Kidney (tissue), 14 donors: Measurements from ENCODE around the gene UBXN6. TPM values are rescaled to one million over a fixed set of nuclear protein-coding genes. Genes with fewer than 3 reads are reported as not detected.

Experiments
- DNase-seq, 5 donors: peaks; one replicate each; pipeline ENCODE4 v3.0.0-alpha.2; 2013 to 2020
- FAIRE-seq: peaks from 2 replicates; lab custom pipeline; 2012; peaks lifted over from hg19 to GRCh38; lab: Jason Lieb, UNC
- H3K27ac ChIP-seq, 2 donors: one replicate each; pipeline ENCODE4 v1.7.0; 2013; ENCODE audit warnings: low read depth in 2 of 2, low read length in 2 of 2, inconsistent platforms in 1 of 2
- H3K27me3 ChIP-seq: one replicate; pipeline ENCODE4 v1.7.1; 2013; ENCODE audit warnings: low read length, inconsistent platforms; ENCODE audit not compliant: control insufficient read depth, insufficient read depth
- H3K36me3 ChIP-seq, 3 donors: one replicate each; pipeline versions ENCODE4 v1.7.0 to v1.7.1; 2013; ENCODE audit warnings: low read length in 3 of 3, control low read depth in 1 of 3, inconsistent platforms in 1 of 3; ENCODE audit not compliant: insufficient read depth in 3 of 3, control insufficient read depth in 2 of 3
- H3K4me1 ChIP-seq, 3 donors: one replicate each; pipeline versions ENCODE4 v1.7.0 to v1.7.1; 2013; ENCODE audit warnings: low read length in 3 of 3, inconsistent platforms in 1 of 3, low read depth in 1 of 3; ENCODE audit not compliant: control insufficient read depth in 2 of 3, insufficient read depth in 2 of 3
- H3K4me3 ChIP-seq, 3 donors: one replicate each; pipeline versions ENCODE4 v1.7.0 to v1.8.1; 2013; ENCODE audit warnings: low read length in 3 of 3, control low read depth in 1 of 3, inconsistent platforms in 1 of 3
- H3K9ac ChIP-seq, 3 donors: one replicate each; pipeline versions ENCODE4 v1.7.0 to v1.7.1; 2013; ENCODE audit warnings: low read length in 3 of 3, control low read depth in 1 of 3, inconsistent platforms in 1 of 3
- H3K9me3 ChIP-seq, 3 donors: one replicate each; pipeline versions ENCODE4 v1.7.0 to v1.7.1; 2013; ENCODE audit warnings: low read length in 3 of 3, control low read depth in 1 of 3, inconsistent platforms in 1 of 3; ENCODE audit not compliant: control insufficient read depth in 2 of 3, insufficient read depth in 1 of 3
- CTCF ChIP-seq: IDR thresholded peaks from 3 replicates; pipeline ENCODE4 v1.5.1; 2012; ENCODE audit warnings: mild to moderate bottlenecking, moderate library complexity, borderline replicate concordance; ENCODE audit not compliant: insufficient read depth; ENCODE audit errors: extremely low read depth
- intact Hi-C: fragments of 100-400 bp; cut with DNase I; formaldehyde crosslinking; loops from one replicate; pipeline ENCODE4 v1.11.1; 2022
- polyA plus RNA-seq: library from polyadenylated mRNA; stranded (reverse); fragments of 350-450 nt; fragmentation: Illumina TruSeq; extraction: RNeasy Lipid Tissue Mini Kit (QIAGEN cat#74804); gene quantifications from one replicate; pipeline ENCODE4 v1.2.3, GENCODE V29; 2014; ENCODE audit warnings: low read depth, low replicate concordance; ENCODE audit not compliant: insufficient read depth
- total RNA-seq: library from RNA; stranded (reverse); fragmentation: NEBNext Ultra II Directional; extraction: Animal tissue kit (Norgen Biotek cat#: 25700); gene quantifications from one replicate; pipeline ENCODE4 v1.2.1, GENCODE V29; 2021
- donor health status: control.
- donor health status: control.
- donor health status: control.
- donor health status: control.
- donor health status: control.
- donor health status: DM: yes; HTN: yes; CAD: no.
- donor health status: Normal renal cell carcinoma (clear cell type).

The UBXN6 gene
- total and polyA plus RNA-seq, 2 donors from 2014 or later, result 110 to 177 TPM

- no peaks in the 10 kb centered on the region for H3K27me3 ChIP-seq
- TF ChIP-seq CTCF, result no peak
- DNase-seq (no peak), FAIRE-seq (no peak)
- intact Hi-C loops, result no loop called here
- no peak overlapping the region for H3K4me3 ChIP-seq
- H3K9me3 ChIP-seq, result no peaks in the 10 kb centered on the region
- no peaks in the 10 kb centered on the region for H3K4me1 ChIP-seq
- no peak overlapping the region for H3K27ac ChIP-seq
- H3K36me3 ChIP-seq, result peaks cover 0 to 2% (median 0%) of the 10 kb centered on the region in 3 donors
- no peak overlapping the region for H3K9ac ChIP-seq
These were observed 46.7 kb upstream of the UBXN6 start for GRCh38 chr19:4504297-4504701.

- Histone ChIP-seq H3K4me1 (no peaks in the 10 kb centered on the region), H3K9ac (no peak overlapping the region), H3K9me3 (no peaks in the 10 kb centered on the region), H3K4me3 (no peak overlapping the region), H3K36me3 (peaks cover 0 to 2% (median 0%) of the 10 kb centered on the region in 3 donors), H3K27me3 (no peaks in the 10 kb centered on the region), H3K27ac (no peak overlapping the region)
- intact Hi-C loops, result no loop called here
- no peak for TF ChIP-seq CTCF
- DNase-seq (no peak), FAIRE-seq (no peak)
These were observed 46.2 kb upstream of the UBXN6 start for GRCh38 chr19:4503825-4504170.

GRCh38 chr19:4503132-4503824, 45.7 kb upstream of the UBXN6 start:
- Histone ChIP-seq H3K36me3 (peaks cover 0 to 2% (median 0%) of the 10 kb centered on the region in 3 donors), H3K9ac (no peak overlapping the region)

More at GRCh38 chr19:4503132-4503824, 45.7 kb upstream of the UBXN6 start:
- DNase-seq (no peak), FAIRE-seq (no peak)
- no peaks in the 10 kb centered on the region for H3K9me3 ChIP-seq
- H3K27ac ChIP-seq, result no peak overlapping the region
- H3K4me3 ChIP-seq, result no peak overlapping the region
- H3K27me3 ChIP-seq, result no peaks in the 10 kb centered on the region
- intact Hi-C loops, result no loop called here
- H3K4me1 ChIP-seq, result no peaks in the 10 kb centered on the region
- no peak for TF ChIP-seq CTCF
